Neural crest cell (in vitro differentiated cells): ENCODE results near the gene KISS1R. TPM values are rescaled to one million over a fixed set of nuclear protein-coding genes. Genes with fewer than 3 reads are reported as not detected.

ENCODE experiments used
- DNase-seq: peaks from one replicate; pipeline ENCODE4 v3.0.0; 2021; ENCODE audit warnings: low read depth, mixed read lengths, low spot score
- H3K27ac Mint-ChIP-seq: one replicate; pipeline ENCODE4 v1.8.0; 2021; ENCODE audit warnings: mild to moderate bottlenecking, mixed read lengths; ENCODE audit not compliant: unreplicated experiment
- H3K27me3 Mint-ChIP-seq: 2 replicates; pipeline ENCODE4 v1.8.0; 2021; ENCODE audit warnings: low read depth, mild to moderate bottlenecking, mixed read lengths
- H3K36me3 Mint-ChIP-seq: 2 replicates; pipeline ENCODE4 v1.8.0; 2021; ENCODE audit warnings: low read depth, mild to moderate bottlenecking, mixed read lengths
- H3K4me1 Mint-ChIP-seq: 2 replicates; pipeline ENCODE4 v1.8.0; 2021; ENCODE audit warnings: mixed read lengths
- H3K4me3 Mint-ChIP-seq: one replicate; pipeline ENCODE4 v1.8.0; 2021; ENCODE audit warnings: mild to moderate bottlenecking, mixed read lengths
- H3K9me3 Mint-ChIP-seq: 2 replicates; pipeline ENCODE4 v1.8.0; 2021; ENCODE audit warnings: mixed read lengths
- CTCF ChIP-seq: fragments of 200-600 bp; sonication (generic); conservative IDR thresholded peaks from 2 replicates; pipeline ENCODE4 v1.5.0; 2021; ENCODE audit warnings: antibody characterized with exemption, mild to moderate bottlenecking
- total RNA-seq: library from RNA; stranded (reverse); gene quantifications from 2 replicates; pipeline ENCODE4 v1.2.1, GENCODE V29; 2021

KISS1R gene
- total RNA-seq, 1 donor from 2014 or later: 2.4 TPM

GRCh38 chr19:900302-901111 is 16.6 kb upstream of the KISS1R start:
- H3K4me1 Mint-ChIP-seq: no peaks in the 10 kb centered on the region
- H3K27ac Mint-ChIP-seq: no peak overlapping the region
- no peak overlapping the region for H3K4me3 Mint-ChIP-seq
- H3K36me3 Mint-ChIP-seq: no peaks in the 10 kb centered on the region
- H3K27me3 Mint-ChIP-seq: no peaks in the 10 kb centered on the region
- H3K9me3 Mint-ChIP-seq: no peaks in the 10 kb centered on the region
- no peak for DNase-seq
- no peak for TF ChIP-seq CTCF

- H3K4me3 Mint-ChIP-seq: no peak overlapping the region
- no peak for TF ChIP-seq CTCF
- H3K4me1 Mint-ChIP-seq: no peaks in the 10 kb centered on the region
- H3K9me3 Mint-ChIP-seq: no peaks in the 10 kb centered on the region
- no peak overlapping the region for H3K27ac Mint-ChIP-seq
- H3K36me3 Mint-ChIP-seq: no peaks in the 10 kb centered on the region
- no peak for DNase-seq
- H3K27me3 Mint-ChIP-seq: no peaks in the 10 kb centered on the region
Measured at GRCh38 chr19:901216-902092, 15.7 kb upstream of the KISS1R start.

DNA sequence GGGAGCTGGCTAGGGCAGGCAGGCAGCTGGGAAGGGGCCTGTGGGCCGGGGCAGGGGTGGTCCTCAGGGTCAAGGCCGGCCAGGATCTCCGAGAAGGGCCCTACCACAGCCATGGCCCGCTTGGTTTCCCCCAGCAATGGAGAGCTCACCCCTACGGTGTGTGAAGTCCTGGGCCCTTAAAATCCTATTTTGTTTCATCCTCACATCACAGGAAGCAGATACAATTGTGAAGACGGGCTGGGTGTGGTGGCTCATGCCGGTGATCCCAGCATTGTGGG is 15.1 kb upstream of the KISS1R start:
- Mint-ChIP-seq H3K27me3 (no peaks in the 10 kb centered on the region), H3K4me1 (no peaks in the 10 kb centered on the region), H3K36me3 (no peaks in the 10 kb centered on the region), H3K9me3 (no peaks in the 10 kb centered on the region), H3K4me3 (no peak overlapping the region), H3K27ac (no peak overlapping the region)
- no peak for DNase-seq
- no peak for TF ChIP-seq CTCF

- DNase-seq: no peak
- Mint-ChIP-seq H3K27me3 (no peaks in the 10 kb centered on the region), H3K9me3 (no peaks in the 10 kb centered on the region), H3K4me3 (no peak overlapping the region), H3K4me1 (no peaks in the 10 kb centered on the region), H3K27ac (no peak overlapping the region), H3K36me3 (no peaks in the 10 kb centered on the region)
- no peak for TF ChIP-seq CTCF
Measured at GRCh38 chr19:902446-903226, 14.5 kb upstream of the KISS1R start.

DNA sequence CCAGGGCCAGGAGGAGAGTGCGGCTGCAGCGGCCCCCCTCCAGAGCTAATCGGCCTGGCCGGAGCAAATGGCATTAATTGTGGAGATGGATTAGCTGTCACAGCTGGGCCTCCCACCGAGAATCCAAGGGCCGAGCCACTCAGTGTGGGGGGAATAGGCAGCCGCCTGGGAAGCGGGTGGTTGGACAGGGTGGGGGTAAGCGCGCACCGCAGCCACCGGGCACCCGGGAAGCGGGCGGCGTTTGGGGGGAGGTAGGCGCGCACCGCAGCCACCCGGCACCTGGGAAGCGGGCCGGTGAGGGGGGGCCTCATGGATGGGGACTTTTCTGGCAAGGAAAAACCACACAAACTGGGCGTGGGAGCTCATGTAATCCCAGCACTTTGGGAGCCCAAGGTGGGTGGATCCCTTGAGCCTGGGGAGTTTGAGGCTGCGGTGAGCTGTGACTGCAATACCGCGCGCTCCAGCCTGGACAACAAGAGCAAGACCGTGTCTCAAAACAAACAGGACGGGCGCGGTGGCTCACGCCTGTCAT is 13.8 kb upstream of the KISS1R start:
- no peak overlapping the region for H3K4me3 Mint-ChIP-seq
- no peak for DNase-seq
- no peak overlapping the region for H3K27ac Mint-ChIP-seq
- no peaks in the 10 kb centered on the region for H3K9me3 Mint-ChIP-seq
- no peaks in the 10 kb centered on the region for H3K4me1 Mint-ChIP-seq
- H3K36me3 Mint-ChIP-seq: no peaks in the 10 kb centered on the region
- no peak for TF ChIP-seq CTCF
- no peaks in the 10 kb centered on the region for H3K27me3 Mint-ChIP-seq
